Astrocyte (in vitro differentiated cells and primary cell): ENCODE data around the gene POLA1. TPM values are rescaled to one million over a fixed set of nuclear protein-coding genes. Genes with fewer than 3 reads are reported as not detected.
A peak's percentile ranks its signal among the peaks of the same experiment; 100 is the strongest.

Source experiments
- DNase-seq: peaks from one replicate; pipeline ENCODE4 v3.0.0-alpha.2; 2010; ENCODE audit warnings: low read depth
- FAIRE-seq: peaks from 2 replicates; lab custom pipeline; 2011; peaks lifted over from hg19 to GRCh38; lab: Jason Lieb, UNC
- H2AFZ ChIP-seq: 2 replicates; pipeline ENCODE4 v1.6.0; 2012; ENCODE audit warnings: low read depth, low read length, inconsistent platforms
- H3K27ac ChIP-seq: 2 replicates; pipeline ENCODE4 v1.5.1; 2011; ENCODE audit warnings: low read depth, low read length, inconsistent platforms
- H3K27me3 ChIP-seq: 2 replicates; pipeline ENCODE4 v1.6.0; 2011; ENCODE audit warnings: low read length, inconsistent platforms; ENCODE audit not compliant: insufficient read depth
- H3K36me3 ChIP-seq: 2 replicates; pipeline ENCODE4 v1.5.1; 2011; ENCODE audit warnings: low read length, inconsistent platforms; ENCODE audit not compliant: insufficient read depth
- H3K4me1 ChIP-seq: 2 replicates; pipeline ENCODE4 v1.5.1; 2011; ENCODE audit warnings: low read length, inconsistent platforms; ENCODE audit not compliant: insufficient read depth
- H3K4me2 ChIP-seq: 2 replicates; pipeline ENCODE4 v1.6.0; 2012; ENCODE audit warnings: low read length, inconsistent platforms
- H3K4me3 ChIP-seq: 2 replicates; pipeline ENCODE4 v1.5.1; 2011; ENCODE audit warnings: low read depth, mild to moderate bottlenecking, low read length, inconsistent platforms; ENCODE audit not compliant: insufficient read depth
- H3K79me2 ChIP-seq: 2 replicates; pipeline ENCODE4 v1.6.0; 2012; ENCODE audit warnings: mild to moderate bottlenecking, low read length, inconsistent platforms; ENCODE audit not compliant: insufficient read depth
- H3K9ac ChIP-seq: 2 replicates; pipeline ENCODE4 v1.6.0; 2012; ENCODE audit warnings: mild to moderate bottlenecking, low read length, inconsistent platforms
- H3K9me3 ChIP-seq: 2 replicates; pipeline ENCODE4 v1.5.1; 2012; ENCODE audit warnings: low read depth, mild to moderate bottlenecking, low read length, inconsistent platforms; ENCODE audit not compliant: insufficient read depth
- H4K20me1 ChIP-seq: 2 replicates; pipeline ENCODE4 v1.6.0; 2012; ENCODE audit warnings: low read length, inconsistent platforms; ENCODE audit not compliant: insufficient read depth
- H3K27ac Mint-ChIP-seq: one replicate; pipeline ENCODE4 v1.8.0; 2021; ENCODE audit warnings: mild to moderate bottlenecking, mixed read lengths; ENCODE audit not compliant: unreplicated experiment
- H3K27me3 Mint-ChIP-seq: one replicate; pipeline ENCODE4 v1.8.0; 2021; ENCODE audit warnings: low read depth, mixed read lengths; ENCODE audit not compliant: unreplicated experiment
- H3K36me3 Mint-ChIP-seq: one replicate; pipeline ENCODE4 v1.8.0; 2021; ENCODE audit warnings: low read depth, mixed read lengths; ENCODE audit not compliant: unreplicated experiment
- H3K4me1 Mint-ChIP-seq: one replicate; pipeline ENCODE4 v1.8.0; 2021; ENCODE audit warnings: low read depth, mixed read lengths; ENCODE audit not compliant: unreplicated experiment
- H3K4me3 Mint-ChIP-seq: one replicate; pipeline ENCODE4 v1.8.0; 2021; ENCODE audit warnings: mild to moderate bottlenecking, moderate library complexity, mixed read lengths; ENCODE audit not compliant: unreplicated experiment
- H3K9me3 Mint-ChIP-seq: one replicate; pipeline ENCODE4 v1.8.0; 2021; ENCODE audit warnings: mild to moderate bottlenecking, mixed read lengths; ENCODE audit not compliant: unreplicated experiment
- CTCF ChIP-seq: IDR thresholded peaks from 2 replicates; pipeline ENCODE4 v1.5.1; 2011; ENCODE audit warnings: low read depth, mild to moderate bottlenecking, inconsistent platforms, low read length, moderate library complexity; ENCODE audit not compliant: insufficient read depth
- EZH2 ChIP-seq: IDR thresholded peaks from 2 replicates; pipeline ENCODE4 v1.6.1; 2012; ENCODE audit warnings: mild to moderate bottlenecking, low read length, inconsistent platforms; ENCODE audit not compliant: insufficient read depth
- total RNA-seq: library from RNA; stranded (reverse); gene quantifications from 2 replicates; pipeline ENCODE4 v1.2.1, GENCODE V29; 2021

Gene POLA1
- total RNA-seq, 1 donor from 2014 or later = 4.9 TPM

- peak overlapping the region; percentile 22 for H3K4me2 ChIP-seq
- peaks cover 48% of the 10 kb centered on the region for H3K27me3 Mint-ChIP-seq
Observed at GRCh38 chrX:25009407-25009806, 315.7 kb downstream of the POLA1 start.

GRCh38 chrX:25010784-25011588 is 317.3 kb downstream of the POLA1 start:
- Mint-ChIP-seq H3K27ac (no peak overlapping the region), H3K4me3 (no peak overlapping the region), H3K4me1 (no peaks in the 10 kb centered on the region), H3K9me3 (peaks cover 2% of the 10 kb centered on the region), H3K27me3 (peaks cover 55% of the 10 kb centered on the region), H3K36me3 (no peaks in the 10 kb centered on the region)
- FAIRE-seq = no peak
- Histone ChIP-seq H3K4me2 (peak overlapping the region; percentile 54), H3K9me3 (no peaks in the 10 kb centered on the region), H4K20me1 (peaks cover 11% of the 10 kb centered on the region), H3K79me2 (peaks cover 7% of the 10 kb centered on the region), H3K4me3 (peak overlapping the region; percentile 5), H3K27me3 (peaks cover 69% of the 10 kb centered on the region), H3K9ac (no peak overlapping the region), H3K36me3 (no peaks in the 10 kb centered on the region), H3K27ac (no peak overlapping the region), H2AFZ (no peak overlapping the region), H3K4me1 (no peaks in the 10 kb centered on the region)
- no peak for DNase-seq
- TF ChIP-seq EZH2 = peak; percentile 18
- TF ChIP-seq CTCF = no peak

More at GRCh38 chrX:25009407-25009806, 315.7 kb downstream of the POLA1 start:
- Mint-ChIP-seq H3K36me3 (no peaks in the 10 kb centered on the region), H3K4me3 (no peak overlapping the region), H3K4me1 (no peaks in the 10 kb centered on the region), H3K9me3 (peaks cover 2% of the 10 kb centered on the region), H3K27ac (no peak overlapping the region)
- DNase-seq (no peak), FAIRE-seq (no peak)
- Histone ChIP-seq H2AFZ (no peak overlapping the region), H3K4me3 (no peak overlapping the region), H3K9me3 (no peaks in the 10 kb centered on the region), H3K27ac (no peak overlapping the region), H3K79me2 (peaks cover 7% of the 10 kb centered on the region), H3K4me1 (no peaks in the 10 kb centered on the region), H3K27me3 (peaks cover 59% of the 10 kb centered on the region), H3K36me3 (no peaks in the 10 kb centered on the region), H4K20me1 (peaks cover 11% of the 10 kb centered on the region), H3K9ac (no peak overlapping the region)
- TF ChIP-seq CTCF (no peak), EZH2 (no peak)
